SK-N-SH treated with all-trans-retinoic acid at 6 μM for 48 hours (cell line): ENCODE data around the gene SUGP1.

Experiments
- ATAC-seq: fragments of 200-7000 bp; cut with Tn5 transposase; 3 replicates; pipeline ENCODE4 v1.9.1; 2020; ENCODE audit warnings: mild to moderate bottlenecking, moderate library complexity
- ARNTL ChIP-seq: fragments of 450-650 bp; formaldehyde crosslinking; IDR thresholded peaks from 2 replicates; pipeline ENCODE4 v1.5.0; 2020; ENCODE audit warnings: low read depth, mild to moderate bottlenecking, moderate library complexity, borderline replicate concordance
- BACH2 ChIP-seq: fragments of 250-450 bp; sonication (Bioruptor Pico); IDR thresholded peaks from 2 replicates; pipeline ENCODE4 v1.9.0; 2021; ENCODE audit warnings: mild to moderate bottlenecking, borderline replicate concordance
- CREB5 ChIP-seq: fragments of 250-450 bp; sonication (Bioruptor Pico); IDR thresholded peaks from 2 replicates; pipeline ENCODE4 v1.5.1; 2020; ENCODE audit warnings: low read depth, mild to moderate bottlenecking, moderate library complexity
- CSDC2 ChIP-seq: fragments of 250-450 bp; sonication (Bioruptor Pico); IDR thresholded peaks from 2 replicates; pipeline ENCODE4 v1.5.0; 2020; ENCODE audit warnings: mild to moderate bottlenecking, moderate library complexity
- CSRNP3 ChIP-seq: fragments of 250-450 bp; sonication (Bioruptor Pico); IDR thresholded peaks from 2 replicates; pipeline ENCODE4 v1.5.1; 2021; ENCODE audit warnings: mild to moderate bottlenecking, moderate library complexity
- ESRRG ChIP-seq: fragments of 250-450 bp; sonication (Bioruptor Pico); IDR thresholded peaks from 2 replicates; pipeline ENCODE4 v1.6.1; 2021; ENCODE audit warnings: mild to moderate bottlenecking
- GLIS3 ChIP-seq: fragments of 250-450 bp; sonication (Bioruptor Pico); IDR thresholded peaks from 2 replicates; pipeline ENCODE4 v1.5.0; 2020; ENCODE audit warnings: mild to moderate bottlenecking, moderate library complexity
- ISL1 ChIP-seq: fragments of 250-450 bp; sonication (Bioruptor Pico); IDR thresholded peaks from 2 replicates; pipeline ENCODE4 v2.1.2; 2022; ENCODE audit warnings: mild to moderate bottlenecking, moderate library complexity
- OSR1 ChIP-seq: fragments of 250-450 bp; sonication (Bioruptor Pico); IDR thresholded peaks from 2 replicates; pipeline ENCODE4 v1.8.0; 2022; ENCODE audit warnings: moderate library complexity, mild to moderate bottlenecking, inconsistent platforms
- PATZ1 ChIP-seq: fragments of 250-450 bp; sonication (Bioruptor Pico); IDR thresholded peaks from 2 replicates; pipeline ENCODE4 v1.8.0; 2020; ENCODE audit warnings: mild to moderate bottlenecking, moderate library complexity, borderline replicate concordance
- POU6F1 ChIP-seq: fragments of 250-450 bp; sonication (Bioruptor Pico); IDR thresholded peaks from 2 replicates; pipeline ENCODE4 v1.8.0; 2021; ENCODE audit warnings: low read depth, mild to moderate bottlenecking, moderate library complexity, borderline replicate concordance
- RARB ChIP-seq: fragments of 250-450 bp; sonication (Bioruptor Pico); IDR thresholded peaks from 2 replicates; pipeline ENCODE4 v1.8.0; 2021; ENCODE audit warnings: mild to moderate bottlenecking, moderate library complexity
- SNAI2 ChIP-seq: fragments of 250-450 bp; sonication (Bioruptor Pico); IDR thresholded peaks from 2 replicates; pipeline ENCODE4 v1.5.0; 2020; ENCODE audit warnings: mild to moderate bottlenecking, moderate library complexity
- TCF4 ChIP-seq: fragments of 250-450 bp; sonication (Bioruptor Pico); IDR thresholded peaks from 2 replicates; pipeline ENCODE4 v1.8.0; 2021; ENCODE audit warnings: mild to moderate bottlenecking, moderate library complexity, borderline replicate concordance
- TOX ChIP-seq: fragments of 250-450 bp; sonication (Bioruptor Pico); IDR thresholded peaks from 2 replicates; pipeline ENCODE4 v1.8.0; 2021; ENCODE audit warnings: mild to moderate bottlenecking, moderate library complexity, borderline replicate concordance
- TSHZ2 ChIP-seq: fragments of 250-450 bp; sonication (Bioruptor Pico); IDR thresholded peaks from 2 replicates; pipeline ENCODE4 v1.5.0; 2020; ENCODE audit warnings: mild to moderate bottlenecking, moderate library complexity
- ZC3H10 ChIP-seq: fragments of 250-450 bp; sonication (Bioruptor Pico); IDR thresholded peaks from 2 replicates; pipeline ENCODE4 v1.5.1; 2021; ENCODE audit warnings: mild to moderate bottlenecking, moderate library complexity
- ZFP3 ChIP-seq: fragments of 250-450 bp; sonication (Bioruptor Pico); IDR thresholded peaks from 2 replicates; pipeline ENCODE4 v1.5.0; 2020; ENCODE audit warnings: mild to moderate bottlenecking, moderate library complexity
- ZFP30 ChIP-seq: fragments of 450-650 bp; formaldehyde crosslinking; IDR thresholded peaks from 2 replicates; pipeline ENCODE4 v1.5.0; 2022; ENCODE audit warnings: mild to moderate bottlenecking, moderate library complexity
- ZNF565 ChIP-seq: fragments of 450-650 bp; formaldehyde crosslinking; conservative IDR thresholded peaks from 2 replicates; pipeline ENCODE4 v1.5.0; 2020; ENCODE audit warnings: low read depth, mild to moderate bottlenecking, moderate library complexity
- ZNF8 ChIP-seq: fragments of 450-650 bp; formaldehyde crosslinking; IDR thresholded peaks from 2 replicates; pipeline ENCODE4 v1.5.0; 2020; ENCODE audit warnings: mild to moderate bottlenecking, moderate library complexity

Gene SUGP1

GRCh38 chr19:19316082-19316481, 4.2 kb downstream of the SUGP1 start:
- TF ChIP-seq ESRRG (CRISPR knock-in tag) (no peak), OSR1 (CRISPR knock-in tag) (no peak), ZFP30 (CRISPR knock-in tag) (no peak), ZC3H10 (CRISPR knock-in tag) (no peak), ZNF565 (CRISPR knock-in tag) (no peak), CREB5 (no peak), TOX (CRISPR knock-in tag) (no peak), SNAI2 (CRISPR knock-in tag) (no peak), PATZ1 (CRISPR knock-in tag) (no peak), RARB (CRISPR knock-in tag) (no peak), BACH2 (CRISPR knock-in tag) (no peak), ZNF8 (CRISPR knock-in tag) (no peak), CSRNP3 (CRISPR knock-in tag) (no peak), TCF4 (no peak)
- no peak for ATAC-seq

GRCh38 chr19:19315444-19315843, 4.9 kb downstream of the SUGP1 start:
- TF ChIP-seq ZFP3 (no peak), ZC3H10 (CRISPR knock-in tag) (no peak), TCF4 (no peak), CSRNP3 (CRISPR knock-in tag) (no peak), CREB5 (no peak), CSDC2 (no peak)
- ATAC-seq, result no peak

GRCh38 chr19:19308373-19308772, 11.9 kb downstream of the SUGP1 start:
- TF ChIP-seq ZC3H10 (CRISPR knock-in tag) (no peak), ZNF8 (CRISPR knock-in tag) (no peak), TSHZ2 (CRISPR knock-in tag) (no peak), RARB (CRISPR knock-in tag) (no peak), POU6F1 (CRISPR knock-in tag) (no peak), CSRNP3 (CRISPR knock-in tag) (no peak), SNAI2 (CRISPR knock-in tag) (no peak), GLIS3 (CRISPR knock-in tag) (no peak), ESRRG (CRISPR knock-in tag) (no peak), ARNTL (CRISPR knock-in tag) (no peak), PATZ1 (CRISPR knock-in tag) (no peak), ZNF565 (CRISPR knock-in tag) (no peak), ISL1 (CRISPR knock-in tag) (no peak), OSR1 (CRISPR knock-in tag) (no peak), BACH2 (CRISPR knock-in tag) (no peak), TOX (CRISPR knock-in tag) (no peak), CSDC2 (no peak)
- no peak for ATAC-seq
